Measurements from ENCODE around the gene PCNP.

PCNP gene

DNA sequence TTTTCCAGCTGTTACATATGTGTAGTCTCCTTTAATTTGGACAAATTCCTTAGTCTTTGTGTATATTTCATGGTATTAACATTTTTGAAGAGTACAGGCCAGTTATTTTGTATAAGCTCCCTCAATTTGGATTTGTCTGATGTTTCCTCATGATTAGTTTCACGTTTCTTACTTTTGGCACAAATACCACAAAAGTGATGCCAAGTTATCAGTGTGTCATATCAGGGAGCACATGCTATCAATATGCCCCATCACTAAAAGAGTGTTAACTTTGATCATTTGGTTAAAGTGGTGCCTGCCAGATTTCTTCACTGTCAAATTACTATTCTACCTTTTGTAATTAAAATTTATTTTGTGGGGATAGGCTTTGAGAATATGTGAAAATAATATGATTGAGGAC is 14.6 kb downstream of the PCNP start:
- Histone ChIP-seq H3K9me3 (ENCODE audit: control insufficient read depth, insufficient read depth, low read depth, low read length) (no peaks in the 10 kb centered on the region), H3K4me3 (ENCODE audit: low read depth, low read length) (no peak overlapping the region), H3K4me1 (ENCODE audit: control insufficient read depth, insufficient read depth, low read length) (no peaks in the 10 kb centered on the region), H3K36me3 (ENCODE audit: control insufficient read depth in 2 of 2, insufficient read depth in 1 of 2, low read length in 2 of 2) (peaks cover 27 to 81% of the 10 kb centered on the region in 2 experiments; a peak in 2 of 3 replicates), H3K27ac (ENCODE audit: extremely low read depth, low read depth, low read length) (no peak overlapping the region)
- TF ChIP-seq MZF1 (tag by site-specific recombination; IDR thresholded peaks at IDR 0.05; ENCODE audit: borderline replicate concordance) (no peak), ZNF138 (tag by site-specific recombination; IDR thresholded peaks at IDR 0.05; ENCODE audit: borderline replicate concordance) (no peak), ZNF555 (tag by site-specific recombination; conservative IDR thresholded peaks at IDR 0.05) (no peak), ZNF510 (tag by site-specific recombination; IDR thresholded peaks at IDR 0.05; ENCODE audit: insufficient replicate concordance) (no peak)
- CTCF ChIA-PET, result no interaction called here
- POLR2A ChIA-PET, result interaction anchor here (0.7 to 1.1 kb wide), 2 partner anchors 9 to 10 kb away, joined by 3 to 5 read pairs; no protein-coding TSS in a partner anchor

DNA sequence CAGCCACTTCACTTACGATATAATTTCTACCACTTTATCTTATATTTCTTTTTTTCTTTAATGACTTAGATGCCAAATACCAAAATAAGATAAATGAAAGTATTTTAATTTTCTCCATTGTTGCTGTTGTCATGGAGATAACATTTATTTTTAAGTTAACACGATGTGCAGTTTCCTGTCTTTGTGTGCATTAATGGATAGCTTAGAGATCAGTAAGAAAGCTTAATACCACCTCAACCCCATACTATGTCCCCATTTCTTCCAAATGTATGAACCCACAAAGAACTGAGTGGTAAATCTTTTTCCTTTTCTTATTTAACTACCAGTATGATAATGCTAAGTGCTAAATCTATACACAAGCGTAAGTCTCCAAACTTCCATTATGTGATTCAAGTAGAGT is 17.1 kb downstream of the PCNP start:
- no peak for TF ChIP-seq ZNF558 (tag by site-specific recombination; IDR thresholded peaks at IDR 0.05)
- no peak for TF ChIP-seq ZNF391 (tag by site-specific recombination; IDR thresholded peaks at IDR 0.05; ENCODE audit: borderline replicate concordance, low read depth)
- TF ChIP-seq, protein P1, sequence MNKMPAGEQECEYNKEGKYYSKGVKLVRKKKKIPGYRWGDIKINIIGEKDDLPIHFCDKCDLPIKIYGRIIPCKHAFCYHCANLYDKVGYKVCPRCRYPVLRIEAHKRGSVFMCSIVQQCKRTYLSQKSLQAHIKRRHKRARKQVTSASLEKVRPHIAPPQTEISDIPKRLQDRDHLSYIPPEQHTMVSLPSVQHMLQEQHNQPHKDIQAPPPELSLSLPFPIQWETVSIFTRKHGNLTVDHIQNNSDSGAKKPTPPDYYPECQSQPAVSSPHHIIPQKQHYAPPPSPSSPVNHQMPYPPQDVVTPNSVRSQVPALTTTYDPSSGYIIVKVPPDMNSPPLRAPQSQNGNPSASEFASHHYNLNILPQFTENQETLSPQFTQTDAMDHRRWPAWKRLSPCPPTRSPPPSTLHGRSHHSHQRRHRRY (tag by site-specific recombination; IDR thresholded peaks at IDR 0.05), result no peak
- TF ChIP-seq, protein P2, sequence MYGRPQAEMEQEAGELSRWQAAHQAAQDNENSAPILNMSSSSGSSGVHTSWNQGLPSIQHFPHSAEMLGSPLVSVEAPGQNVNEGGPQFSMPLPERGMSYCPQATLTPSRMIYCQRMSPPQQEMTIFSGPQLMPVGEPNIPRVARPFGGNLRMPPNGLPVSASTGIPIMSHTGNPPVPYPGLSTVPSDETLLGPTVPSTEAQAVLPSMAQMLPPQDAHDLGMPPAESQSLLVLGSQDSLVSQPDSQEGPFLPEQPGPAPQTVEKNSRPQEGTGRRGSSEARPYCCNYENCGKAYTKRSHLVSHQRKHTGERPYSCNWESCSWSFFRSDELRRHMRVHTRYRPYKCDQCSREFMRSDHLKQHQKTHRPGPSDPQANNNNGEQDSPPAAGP (tag by site-specific recombination; IDR thresholded peaks at IDR 0.05), result no peak
- TF ChIP-seq ZNF423 (tag by site-specific recombination; IDR thresholded peaks at IDR 0.05), result no peak
- no peak for TF ChIP-seq ZNF747 (tag by site-specific recombination; IDR thresholded peaks at IDR 0.05)
- TF ChIP-seq ZNF843 (tag by site-specific recombination; IDR thresholded peaks at IDR 0.05), result no peak
- no peak for TF ChIP-seq ZSCAN16 (tag by site-specific recombination; IDR thresholded peaks at IDR 0.05)
- TF ChIP-seq ZEB2 (tag by site-specific recombination; IDR thresholded peaks at IDR 0.05), result no peak
- no peak for TF ChIP-seq SP2 (tag by site-specific recombination; IDR thresholded peaks at IDR 0.05)
- POLR2A ChIA-PET, result no interaction called here

DNA sequence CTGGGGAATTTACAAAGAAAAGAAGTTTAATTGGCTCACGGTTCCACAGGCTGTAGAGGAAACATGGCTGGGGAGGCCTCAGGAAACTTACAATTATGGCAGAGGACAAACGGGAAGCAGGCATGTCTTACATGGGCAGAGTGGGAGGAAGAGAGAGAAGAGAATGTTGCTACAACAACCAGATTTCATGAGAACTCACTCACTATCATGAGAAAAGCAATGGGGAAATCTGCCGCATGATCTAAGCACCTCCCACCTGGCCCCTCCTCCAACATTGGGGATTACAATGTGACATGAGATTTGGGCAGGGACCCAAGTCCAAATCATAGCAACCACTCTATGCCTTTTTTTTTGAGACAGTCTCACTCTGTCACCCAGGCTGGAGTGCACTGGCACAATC is 28.8 kb downstream of the PCNP start:
- H3K36me3 ChIP-seq (ENCODE audit: control insufficient read depth in 2 of 2, insufficient read depth in 1 of 2, low read length in 2 of 2), result peaks cover 0 to 3% of the 10 kb centered on the region in 2 experiments; a peak in 1 of 3 replicates
- H3K4me3 ChIP-seq (ENCODE audit: low read depth, low read length), result no peak overlapping the region
- H3K9me3 ChIP-seq (ENCODE audit: control insufficient read depth, insufficient read depth, low read depth, low read length), result no peaks in the 10 kb centered on the region
- ChIA-PET POLR2A (no interaction called here), CTCF (no interaction called here)
- H3K4me1 ChIP-seq (ENCODE audit: control insufficient read depth, insufficient read depth, low read length), result no peaks in the 10 kb centered on the region
- no peak overlapping the region for H3K27ac ChIP-seq (ENCODE audit: extremely low read depth, low read depth, low read length)
- no peak for TF ChIP-seq ZBTB21 (tag by site-specific recombination; IDR thresholded peaks at IDR 0.05)
- TF ChIP-seq GLI2 (tag by site-specific recombination; IDR thresholded peaks at IDR 0.05; ENCODE audit: borderline replicate concordance, low read depth), result no peak
- TF ChIP-seq ZBTB10 (tag by site-specific recombination; IDR thresholded peaks at IDR 0.05), result no peak
- TF ChIP-seq ZNF132 (tag by site-specific recombination; IDR thresholded peaks at IDR 0.05; ENCODE audit: borderline replicate concordance), result no peak
- no peak for TF ChIP-seq ZNF621 (tag by site-specific recombination; IDR thresholded peaks at IDR 0.05)
- TF ChIP-seq ZNF830 (tag by site-specific recombination; IDR thresholded peaks at IDR 0.05; ENCODE audit: low read depth), result no peak
- no peak for TF ChIP-seq ZNF624 (tag by site-specific recombination; IDR thresholded peaks at IDR 0.05)
- no peak for TF ChIP-seq ZNF670 (tag by site-specific recombination; IDR thresholded peaks at IDR 0.05; ENCODE audit: low read depth)
- TF ChIP-seq ZNF623 (tag by site-specific recombination; IDR thresholded peaks at IDR 0.05), result no peak
- TF ChIP-seq GLI4 (tag by site-specific recombination; IDR thresholded peaks at IDR 0.05), result no peak
- no peak for TF ChIP-seq ZNF701 (tag by site-specific recombination; IDR thresholded peaks at IDR 0.05)
- no peak for TF ChIP-seq MYNN (tag by site-specific recombination; IDR thresholded peaks at IDR 0.05; ENCODE audit: borderline replicate concordance)
- no peak for TF ChIP-seq OVOL3 (tag by site-specific recombination; IDR thresholded peaks at IDR 0.05)
- no peak for TF ChIP-seq ZNF391 (tag by site-specific recombination; IDR thresholded peaks at IDR 0.05; ENCODE audit: borderline replicate concordance, low read depth)

More for the DNA sequence above, 17.1 kb downstream of the PCNP start:
- CTCF ChIA-PET, result no interaction called here
- Histone ChIP-seq H3K36me3 (ENCODE audit: control insufficient read depth in 2 of 2, insufficient read depth in 1 of 2, low read length in 2 of 2) (peaks cover 19 to 81% of the 10 kb centered on the region in 2 experiments; a peak in 2 of 3 replicates), H3K4me1 (ENCODE audit: control insufficient read depth, insufficient read depth, low read length) (no peaks in the 10 kb centered on the region), H3K27ac (ENCODE audit: extremely low read depth, low read depth, low read length) (no peak overlapping the region), H3K4me3 (ENCODE audit: low read depth, low read length) (no peak overlapping the region), H3K9me3 (ENCODE audit: control insufficient read depth, insufficient read depth, low read depth, low read length) (no peaks in the 10 kb centered on the region)
